IMR-90 (cell line): ENCODE data around the gene GOT1. TPM values are rescaled to one million over a fixed set of nuclear protein-coding genes. Genes with fewer than 3 reads are reported as not detected.

Source experiments
- ATAC-seq: fragments of 200-7000 bp; cut with Tn5 transposase; 2 replicates; pipeline ENCODE4 v1.9.1; 2020; ENCODE audit warnings: low read depth, mild to moderate bottlenecking, moderate library complexity
- BruUV-seq: library from RNA; stranded (reverse); fragments of 400-500 nt; replicated peaks from 2 replicates; lab custom pipeline; 2021; lab: Mats Ljungman, UMichigan
- CTCF ChIA-PET: fragments of 300-600 bp; formaldehyde crosslinking; extraction: SDS; loops from one replicate; lab custom pipeline; 2021; ENCODE audit warnings: antibody characterized with exemption; lab: Yijun Ruan, JAX
- POLR2A ChIA-PET: fragments of 300-600 bp; sonication (Branson Sonifier 250); formaldehyde crosslinking; loops from one replicate; lab custom pipeline; 2022; ENCODE audit warnings: antibody characterized with exemption; ENCODE audit not compliant: unreplicated experiment; lab: Charles Lee
- DNase-seq: peaks from one replicate; pipeline ENCODE4 v3.0.0; 2013
- H2AFZ ChIP-seq: replicated peaks from 2 replicates; pipeline ENCODE3; 2013; ENCODE audit warnings: low read length, mild to moderate bottlenecking; ENCODE audit not compliant: poor library complexity
- H2AK5ac ChIP-seq: 2 replicates; pipeline ENCODE4 v1.6.1; 2013; ENCODE audit warnings: low read depth, low read length, inconsistent platforms
- H2AK9ac ChIP-seq: replicated peaks from 2 replicates; pipeline ENCODE3; 2013; ENCODE audit warnings: mild to moderate bottlenecking, low read depth, low read length, moderate library complexity; ENCODE audit not compliant: poor library complexity
- H2BK120ac ChIP-seq: 2 replicates; pipeline ENCODE4 v1.6.1; 2013; ENCODE audit warnings: low read depth, low read length, inconsistent platforms
- H2BK15ac ChIP-seq: 3 replicates; pipeline ENCODE4 v1.6.1; 2013; ENCODE audit warnings: low read depth, low read length, inconsistent platforms
- H2BK20ac ChIP-seq: 2 replicates; pipeline ENCODE4 v1.6.1; 2013; ENCODE audit warnings: low read depth, mild to moderate bottlenecking, inconsistent platforms, low read length, moderate library complexity
- H2BK5ac ChIP-seq: 2 replicates; pipeline ENCODE4 v1.6.1; 2013; ENCODE audit warnings: mild to moderate bottlenecking, low read depth, low read length, inconsistent platforms; ENCODE audit not compliant: poor library complexity, severe bottlenecking
- H3K14ac ChIP-seq: replicated peaks from 2 replicates; pipeline ENCODE4 v1.6.1; 2013; ENCODE audit warnings: low read depth, low read length, inconsistent platforms
- H3K18ac ChIP-seq: 2 replicates; pipeline ENCODE4 v1.6.1; 2013; ENCODE audit warnings: low read depth, low read length, control low read depth
- H3K23ac ChIP-seq: 2 replicates; pipeline ENCODE4 v1.6.1; 2013; ENCODE audit warnings: low read depth, low read length, inconsistent platforms
- H3K27ac ChIP-seq: 2 replicates; pipeline ENCODE4 v1.5.1; 2013; ENCODE audit warnings: mild to moderate bottlenecking, control low read depth, low read length; ENCODE audit not compliant: insufficient read depth
- H3K27me3 ChIP-seq: 2 replicates; pipeline ENCODE4 v1.6.1; 2013; ENCODE audit warnings: low read length; ENCODE audit not compliant: control insufficient read depth, insufficient read depth
- H3K36me3 ChIP-seq: 2 replicates; pipeline ENCODE4 v1.6.1; 2013; ENCODE audit warnings: low read length, mixed read lengths; ENCODE audit not compliant: control insufficient read depth, insufficient read depth
- H3K4ac ChIP-seq: 2 replicates; pipeline ENCODE4 v1.6.1; 2013; ENCODE audit warnings: low read depth, low read length, inconsistent platforms
- H3K4me1 ChIP-seq: 2 replicates; pipeline ENCODE4 v1.6.1; 2013; ENCODE audit warnings: low read length, mixed read lengths; ENCODE audit not compliant: control insufficient read depth, insufficient read depth
- H3K4me2 ChIP-seq: 2 replicates; pipeline ENCODE4 v1.6.1; 2013; ENCODE audit warnings: low read depth, mild to moderate bottlenecking, control low read depth, low read length, moderate library complexity
- H3K4me3 ChIP-seq: 2 replicates; pipeline ENCODE4 v1.5.1; 2013; ENCODE audit warnings: low read depth, mild to moderate bottlenecking, control low read depth, low read length, moderate library complexity; ENCODE audit not compliant: insufficient read depth
- H3K56ac ChIP-seq: 2 replicates; pipeline ENCODE4 v1.6.1; 2013; ENCODE audit warnings: low read length, inconsistent platforms; ENCODE audit not compliant: insufficient read depth; ENCODE audit errors: extremely low read depth
- H3K79me1 ChIP-seq, 2 experiments: 2 replicates each; pipeline ENCODE4 v1.6.1; 2013; ENCODE audit warnings: low read length in 2 of 2, inconsistent platforms in 1 of 2, low read depth in 1 of 2
- H3K9ac ChIP-seq: 2 replicates; pipeline ENCODE4 v1.6.1; 2013; ENCODE audit warnings: low read depth, low read length, control low read depth
- H3K9me1 ChIP-seq: 2 replicates; pipeline ENCODE4 v1.6.1; 2013; ENCODE audit warnings: low read length, inconsistent platforms; ENCODE audit not compliant: insufficient read depth
- H3K9me3 ChIP-seq: 2 replicates; pipeline ENCODE4 v1.6.1; 2013; ENCODE audit warnings: low read length; ENCODE audit not compliant: control insufficient read depth, insufficient read depth
- H4K20me1 ChIP-seq: 2 replicates; pipeline ENCODE4 v1.6.1; 2013; ENCODE audit warnings: low read length, inconsistent platforms; ENCODE audit not compliant: insufficient read depth
- H4K5ac ChIP-seq: 2 replicates; pipeline ENCODE4 v1.6.1; 2013; ENCODE audit warnings: mild to moderate bottlenecking, low read depth, low read length, control low read depth
- H4K8ac ChIP-seq, 2 experiments: 2 replicates each; pipeline ENCODE4 v1.6.1; 2013; ENCODE audit warnings: low read depth in 2 of 2, low read length in 2 of 2, control low read depth in 1 of 2, inconsistent platforms in 1 of 2
- H4K91ac ChIP-seq: 2 replicates; pipeline ENCODE4 v1.6.1; 2013; ENCODE audit warnings: low read depth, low read length, inconsistent platforms; ENCODE audit not compliant: insufficient read depth
- CEBPB ChIP-seq: IDR thresholded peaks from 2 replicates; pipeline ENCODE4 v1.6.1; 2012; ENCODE audit warnings: low read depth, low read length, improper control_type of control experiment
- FOS ChIP-seq: fragments of 150-350 bp; IDR thresholded peaks from 2 replicates; pipeline ENCODE4 v1.6.1; 2016; ENCODE audit warnings: low read depth, low read length
- MAFK ChIP-seq: IDR thresholded peaks from 2 replicates; pipeline ENCODE4 v1.6.1; 2012; ENCODE audit warnings: low read depth, low read length, improper control_type of control experiment
- MAZ ChIP-seq: IDR thresholded peaks from 2 replicates; pipeline ENCODE4 v1.6.1; 2012; ENCODE audit warnings: low read depth, mild to moderate bottlenecking, low read length, improper control_type of control experiment, moderate library complexity, borderline replicate concordance
- MXI1 ChIP-seq: IDR thresholded peaks from 2 replicates; pipeline ENCODE4 v1.6.1; 2012; ENCODE audit warnings: low read depth, mild to moderate bottlenecking, low read length, moderate library complexity, borderline replicate concordance
- POLR2A ChIP-seq: IDR thresholded peaks from 2 replicates; pipeline ENCODE4 v1.6.1; 2012; ENCODE audit warnings: mild to moderate bottlenecking, low read depth, low read length
- RAD21 ChIP-seq: IDR thresholded peaks from 2 replicates; pipeline ENCODE4 v1.6.1; 2012; ENCODE audit warnings: low read length, improper control_type of control experiment
- RFX5 ChIP-seq: IDR thresholded peaks from 2 replicates; pipeline ENCODE4 v1.8.0; 2012; ENCODE audit warnings: low read depth, mild to moderate bottlenecking, low read length, moderate library complexity
- SMC3 ChIP-seq: fragments of 150-350 bp; IDR thresholded peaks from 2 replicates; pipeline ENCODE4 v1.6.1; 2016; ENCODE audit warnings: low read depth, mild to moderate bottlenecking, antibody characterized with exemption, low read length, moderate library complexity
- WGBS, 2 experiments: methylation state at CpG; one replicate each; pipeline versions ENCODE4 v1.1.5 to v1.1.7; 2013; ENCODE audit warnings: missing lambda C conversion rate in 2 of 2; ENCODE audit not compliant: insufficient read length in 1 of 2; ENCODE audit errors: extremely low coverage in 2 of 2; 5-methylcytosine and 5-hydroxymethylcytosine counted together
- dilution Hi-C: fragments of 300-500 bp; cut with HindIII; formaldehyde crosslinking; loops from one replicate; pipeline ENCODE4 v1.14.3; 2018; ENCODE audit warnings: low sequenced_read_pairs; ENCODE audit not compliant: unreplicated experiment
- in situ Hi-C: fragments of 300-500 bp; cut with MboI; formaldehyde crosslinking; loops from 3 replicates; pipeline ENCODE4 v1.14.3; 2019; ENCODE audit warnings: low sequenced_read_pairs, inconsistent platforms, mixed read lengths
- intact Hi-C: fragments of 100-400 bp; cut with micrococcal nuclease; formaldehyde crosslinking; loops from 2 replicates; pipeline ENCODE4 v1.10.0; 2022
- polyA plus RNA-seq, 3 experiments: library from polyadenylated mRNA; depleted of rRNA; stranded (reverse); fragments of >200 nt; gene quantifications; 2 replicates each; pipeline ENCODE4 v1.2.3, GENCODE V29; 2012; ENCODE audit warnings: low replicate concordance in 1 of 3
- total RNA-seq: library from RNA; depleted of rRNA; stranded (reverse); fragments of >200 nt; gene quantifications from 2 replicates; pipeline ENCODE4 v1.2.3, GENCODE V29; 2012
- TF ChIP-seq, protein P1 (sequence below): fragments of 150-350 bp; IDR thresholded peaks from 2 replicates; pipeline ENCODE4 v1.6.1; 2017; ENCODE audit warnings: mild to moderate bottlenecking, antibody characterized with exemption, low read length, low read depth
- TF ChIP-seq, protein P2 (sequence below): conservative IDR thresholded peaks from 2 replicates; pipeline ENCODE4 v1.5.1; 2012; ENCODE audit warnings: mild to moderate bottlenecking, low read depth, low read length, improper control_type of control experiment

GOT1 gene
- total and polyA plus RNA-seq, 2 of the 4 experiments (the other 2 are of a cell fraction): 29.4 to 46.1 TPM

DNA sequence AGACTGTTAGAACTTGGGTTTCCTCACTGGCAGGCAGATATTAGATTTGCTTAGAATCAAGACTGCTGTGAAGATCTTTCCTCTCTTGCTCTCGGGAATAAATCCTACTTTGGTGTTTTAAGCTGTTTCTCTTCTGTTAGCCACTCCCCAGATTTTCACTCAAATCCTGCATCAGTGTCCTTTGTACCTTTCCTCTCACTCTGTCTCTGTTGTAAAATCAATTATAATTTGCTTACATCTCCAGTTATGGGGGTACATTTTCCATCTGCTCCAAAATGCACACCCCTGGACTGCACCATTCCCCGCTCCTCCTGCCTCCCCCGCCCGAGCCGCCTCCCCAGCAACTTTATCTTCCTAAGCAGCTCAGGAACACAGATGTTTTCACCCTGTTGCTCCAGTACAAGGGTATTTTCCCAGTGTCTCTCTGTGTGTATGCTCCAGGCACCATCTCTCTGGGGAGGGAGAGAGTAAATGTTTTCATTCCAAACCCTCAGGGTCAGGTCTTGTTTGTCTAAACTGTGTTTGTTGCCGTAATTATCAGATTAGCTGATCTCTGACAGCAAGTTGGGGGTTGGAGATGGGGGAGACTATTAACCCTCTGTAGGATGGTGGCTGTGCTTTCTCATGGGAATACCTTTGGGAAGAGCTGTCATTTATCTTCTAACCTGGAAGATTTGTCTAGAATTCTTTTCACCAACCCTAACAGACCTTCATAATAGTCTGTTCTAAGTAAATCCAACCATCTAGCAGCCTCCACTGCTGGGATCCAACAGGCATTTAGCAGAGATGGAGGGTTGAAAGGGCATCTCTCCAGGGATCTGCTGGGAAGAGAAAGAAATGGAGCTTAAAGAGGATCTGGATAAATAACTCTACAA, 20.4 kb upstream of the GOT1 start (continued):
- TF ChIP-seq, protein P1, sequence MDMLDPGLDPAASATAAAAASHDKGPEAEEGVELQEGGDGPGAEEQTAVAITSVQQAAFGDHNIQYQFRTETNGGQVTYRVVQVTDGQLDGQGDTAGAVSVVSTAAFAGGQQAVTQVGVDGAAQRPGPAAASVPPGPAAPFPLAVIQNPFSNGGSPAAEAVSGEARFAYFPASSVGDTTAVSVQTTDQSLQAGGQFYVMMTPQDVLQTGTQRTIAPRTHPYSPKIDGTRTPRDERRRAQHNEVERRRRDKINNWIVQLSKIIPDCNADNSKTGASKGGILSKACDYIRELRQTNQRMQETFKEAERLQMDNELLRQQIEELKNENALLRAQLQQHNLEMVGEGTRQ: no peak

DNA sequence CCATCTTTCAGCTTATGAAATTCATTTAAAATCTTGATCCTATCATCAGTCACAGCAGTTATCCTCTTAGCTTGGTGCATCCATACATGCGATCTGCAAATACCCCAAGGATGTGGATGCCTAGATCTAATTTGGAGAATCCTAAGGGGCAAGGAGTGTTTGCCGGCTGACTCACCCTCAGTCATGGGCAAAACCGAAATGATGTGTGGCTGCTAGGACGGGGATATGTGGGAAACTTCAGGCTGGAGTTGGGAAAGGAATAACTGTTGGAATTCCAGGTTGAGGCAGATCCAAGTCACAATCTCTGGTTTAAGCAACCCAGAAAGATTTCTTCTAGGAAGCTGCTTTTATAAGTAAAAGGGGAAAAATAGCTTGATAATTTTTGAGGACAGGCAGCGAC, 19.7 kb upstream of the GOT1 start:
- Histone ChIP-seq H2BK5ac (no peak overlapping the region), H3K36me3 (no peaks in the 10 kb centered on the region), H4K20me1 (no peaks in the 10 kb centered on the region), H3K9me3 (no peaks in the 10 kb centered on the region), H3K4me3 (no peak overlapping the region), H3K4ac (no peak overlapping the region), H4K5ac (no peak overlapping the region; the same call in 1 of the 2 replicates), H2BK15ac (no peak overlapping the region), H4K8ac (no peak overlapping the region), H3K9me1 (no peaks in the 10 kb centered on the region), H3K23ac (no peak overlapping the region), H2BK120ac (no peak overlapping the region), H2AFZ (no peak overlapping the region), H3K18ac (peak overlapping the region; percentile 20; the same call in 1 of the 2 replicates), H3K27me3 (peaks cover 35% of the 10 kb centered on the region), H3K9ac (peak overlapping the region; percentile 37; the same call in 1 of the 2 replicates), H3K27ac (peak overlapping the region; percentile 49; the same call in 1 of the 2 replicates), H3K4me2 (no peak overlapping the region; the same call in 1 of the 2 replicates), H2AK9ac (no peak overlapping the region), H3K79me1 (no peaks in the 10 kb centered on the region), H2AK5ac (no peak overlapping the region), H3K56ac (no peak overlapping the region), H3K4me1 (peaks cover 7% of the 10 kb centered on the region; the same call in 1 of the 2 replicates), H3K14ac (no peak overlapping the region), H2BK20ac (no peak overlapping the region), H4K91ac (no peak overlapping the region)
- WGBS, 2 experiments: 40% methylated on average over 1 of the region's 5 CpGs; no CpG with 5 or more reads in 1 of the 2 experiments
- in situ Hi-C loops (no loop called here), intact Hi-C loops (loop anchor here (5.0 kb wide), 1 partner anchor 77 kb away; no protein-coding TSS in a partner anchor), dilution Hi-C loops (no loop called here)
- ATAC-seq (0 out of 2 replicates have a peak, but pooled peaks have one; percentile 4), DNase-seq (no peak)
- POLR2A ChIA-PET: no interaction called here
- TF ChIP-seq CEBPB (no peak), RFX5 (no peak), MXI1 (no peak), SMC3 (no peak), MAFK (no peak), POLR2A (no peak), RAD21 (no peak), FOS (no peak), MAZ (no peak)
- TF ChIP-seq, protein P1: no peak
- TF ChIP-seq, protein P2, sequence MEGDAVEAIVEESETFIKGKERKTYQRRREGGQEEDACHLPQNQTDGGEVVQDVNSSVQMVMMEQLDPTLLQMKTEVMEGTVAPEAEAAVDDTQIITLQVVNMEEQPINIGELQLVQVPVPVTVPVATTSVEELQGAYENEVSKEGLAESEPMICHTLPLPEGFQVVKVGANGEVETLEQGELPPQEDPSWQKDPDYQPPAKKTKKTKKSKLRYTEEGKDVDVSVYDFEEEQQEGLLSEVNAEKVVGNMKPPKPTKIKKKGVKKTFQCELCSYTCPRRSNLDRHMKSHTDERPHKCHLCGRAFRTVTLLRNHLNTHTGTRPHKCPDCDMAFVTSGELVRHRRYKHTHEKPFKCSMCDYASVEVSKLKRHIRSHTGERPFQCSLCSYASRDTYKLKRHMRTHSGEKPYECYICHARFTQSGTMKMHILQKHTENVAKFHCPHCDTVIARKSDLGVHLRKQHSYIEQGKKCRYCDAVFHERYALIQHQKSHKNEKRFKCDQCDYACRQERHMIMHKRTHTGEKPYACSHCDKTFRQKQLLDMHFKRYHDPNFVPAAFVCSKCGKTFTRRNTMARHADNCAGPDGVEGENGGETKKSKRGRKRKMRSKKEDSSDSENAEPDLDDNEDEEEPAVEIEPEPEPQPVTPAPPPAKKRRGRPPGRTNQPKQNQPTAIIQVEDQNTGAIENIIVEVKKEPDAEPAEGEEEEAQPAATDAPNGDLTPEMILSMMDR: no peak
- CTCF ChIA-PET: interaction anchor here (0.7 to 2.3 kb wide), 3 partner anchors 8 to 14 kb away, joined by 3 to 8 read pairs (median 3); no protein-coding TSS in a partner anchor
- BruUV-seq: no TSS peak
